PC-3 (cell line): ENCODE measurements around the gene CTSE.

Experiments
- CTCF ChIP-seq: fragments of 300-600 bp; sonication (generic); conservative IDR thresholded peaks from 2 replicates; pipeline ENCODE4 v1.5.1; 2017; ENCODE audit warnings: antibody characterized with exemption, low read depth, mild to moderate bottlenecking, low read length
- EZH2phosphoT487 ChIP-seq: fragments of 300-600 bp; sonication (generic); IDR thresholded peaks from 2 replicates; pipeline ENCODE4 v1.6.1; 2018; ENCODE audit warnings: mild to moderate bottlenecking, antibody characterized with exemption, low read length, borderline replicate concordance

- TF ChIP-seq EZH2phosphoT487, result no peak
- no peak for TF ChIP-seq CTCF
Measured at GRCh38 chr1:205962821-205963221, 60.9 kb downstream of the CTSE start.
